PC-9 (cell line): ENCODE results near the gene LRFN3. TPM values are rescaled to one million over a fixed set of nuclear protein-coding genes. Genes with fewer than 3 reads are reported as not detected.

ENCODE experiments used
- BruUV-seq: library from RNA; stranded (reverse); fragments of 400-500 nt; replicated peaks from 2 replicates; lab custom pipeline; 2021; lab: Mats Ljungman, UMichigan
- CTCF ChIA-PET: fragments of 300-600 bp; sonication (Branson Sonifier 250); formaldehyde crosslinking; loops from one replicate; lab custom pipeline; 2022; ENCODE audit warnings: antibody characterized with exemption; lab: Charles Lee
- POLR2A ChIA-PET: fragments of 300-600 bp; sonication (Branson Sonifier 250); formaldehyde crosslinking; loops from one replicate; lab custom pipeline; 2022; ENCODE audit warnings: antibody characterized with exemption; ENCODE audit not compliant: unreplicated experiment; lab: Charles Lee
- DNase-seq, 2 experiments: peaks; one replicate each; pipeline versions ENCODE4 v3.0.0 to v3.0.0-alpha.2; 2015 to 2022; ENCODE audit warnings: mixed read lengths in 1 of 2
- H2AFZ ChIP-seq: fragments of 200-600 bp; sonication (generic); 2 replicates; pipeline ENCODE4 v1.8.1; 2017; ENCODE audit warnings: antibody characterized with exemption
- H3F3A ChIP-seq: fragments of 200-600 bp; sonication (generic); 2 replicates; pipeline ENCODE4 v1.8.1; 2017; ENCODE audit warnings: antibody characterized with exemption, mild to moderate bottlenecking, low read depth; ENCODE audit not compliant: insufficient read depth
- H3K27ac ChIP-seq: fragments of 200-600 bp; sonication (generic); 2 replicates; pipeline ENCODE4 v1.6.1; 2016; ENCODE audit warnings: mixed run types
- H3K27me3 ChIP-seq: fragments of 200-600 bp; sonication (generic); 2 replicates; pipeline ENCODE4 v1.6.1; 2016; ENCODE audit warnings: low read depth, mixed run types; ENCODE audit not compliant: insufficient read depth
- H3K36me3 ChIP-seq: fragments of 200-600 bp; sonication (generic); 2 replicates; pipeline ENCODE4 v1.6.1; 2016; ENCODE audit warnings: low read depth, mixed run types
- H3K4me1 ChIP-seq: fragments of 200-600 bp; sonication (generic); replicated peaks from 2 replicates; pipeline ENCODE4 v1.6.1; 2016; ENCODE audit warnings: mixed run types; ENCODE audit not compliant: insufficient read depth
- H3K4me2 ChIP-seq: fragments of 200-600 bp; sonication (generic); 2 replicates; pipeline ENCODE4 v1.6.1; 2017; ENCODE audit warnings: mixed run types
- H3K4me3 ChIP-seq: fragments of 200-600 bp; sonication (generic); 2 replicates; pipeline ENCODE4 v1.6.1; 2016; ENCODE audit warnings: mixed run types
- H3K79me2 ChIP-seq: fragments of 200-600 bp; sonication (generic); 2 replicates; pipeline ENCODE4 v1.6.1; 2017; ENCODE audit warnings: low read depth, mixed run types
- H3K9me2 ChIP-seq: fragments of 200-600 bp; sonication (generic); 2 replicates; pipeline ENCODE4 v1.8.1; 2017; ENCODE audit warnings: mild to moderate bottlenecking; ENCODE audit not compliant: insufficient read depth
- H3K9me3 ChIP-seq: fragments of 200-600 bp; sonication (generic); 2 replicates; pipeline ENCODE4 v1.8.1; 2016; ENCODE audit warnings: low read depth; ENCODE audit not compliant: insufficient read depth
- H4K20me1 ChIP-seq: fragments of 200-600 bp; sonication (generic); 2 replicates; pipeline ENCODE4 v1.8.1; 2017; ENCODE audit not compliant: insufficient read depth
- CTCF ChIP-seq: fragments of 200-600 bp; sonication (generic); conservative IDR thresholded peaks from 2 replicates; pipeline ENCODE4 v1.6.1; 2017; ENCODE audit warnings: mixed run types, antibody characterized with exemption, mild to moderate bottlenecking, moderate library complexity
- EZH2 ChIP-seq: fragments of 200-600 bp; sonication (generic); IDR thresholded peaks from 2 replicates; pipeline ENCODE4 v1.8.0; 2017; ENCODE audit warnings: antibody characterized with exemption, low read depth
- intact Hi-C: fragments of 100-400 bp; cut with micrococcal nuclease; formaldehyde crosslinking; loops from one replicate; pipeline ENCODE4 v1.10.0; 2022; ENCODE audit not compliant: unreplicated experiment
- total RNA-seq: library from RNA; stranded (reverse); gene quantifications from 2 replicates; pipeline ENCODE4 v1.2.3, GENCODE V29; 2021

The LRFN3 gene
- total RNA-seq, 1 experiment from 2014 or later: 10.5 TPM

- Histone ChIP-seq H3K9me3 (no peaks in the 10 kb centered on the region), H3K9me2 (no peaks in the 10 kb centered on the region), H3K36me3 (no peaks in the 10 kb centered on the region), H2AFZ (no peak overlapping the region), H3K4me1 (no peaks in the 10 kb centered on the region), H3K4me2 (no peak overlapping the region), H3F3A (no peaks in the 10 kb centered on the region), H3K27me3 (peaks cover 19% of the 10 kb centered on the region; the same call in 1 of the 2 replicates), H4K20me1 (no peaks in the 10 kb centered on the region), H3K27ac (no peak overlapping the region), H3K79me2 (no peaks in the 10 kb centered on the region), H3K4me3 (no peak overlapping the region)
- TF ChIP-seq EZH2 (no peak), CTCF (no peak)
- ChIA-PET CTCF (no interaction called here), POLR2A (no interaction called here)
- no TSS peak for BruUV-seq
- DNase-seq: no peak
- intact Hi-C loops: no loop called here
Measured at GRCh38 chr19:35913589-35913988, 22.6 kb upstream of the LRFN3 start.

- ChIA-PET POLR2A (no interaction called here), CTCF (no interaction called here)
- no peaks in the 10 kb centered on the region for H3K79me2 ChIP-seq
- intact Hi-C loops: no loop called here
- H3K4me2 ChIP-seq: no peak overlapping the region
- no peaks in the 10 kb centered on the region for H3K9me2 ChIP-seq
- no peaks in the 10 kb centered on the region for H3F3A ChIP-seq
- peaks cover 23% of the 10 kb centered on the region for H3K27me3 ChIP-seq
- TF ChIP-seq EZH2: no peak
- TF ChIP-seq CTCF: no peak
- no peaks in the 10 kb centered on the region for H3K36me3 ChIP-seq
- no peak for DNase-seq
- no peak overlapping the region for H3K4me3 ChIP-seq
- H3K27ac ChIP-seq: no peak overlapping the region
- BruUV-seq: no TSS peak
- no peak overlapping the region for H2AFZ ChIP-seq
- no peaks in the 10 kb centered on the region for H3K4me1 ChIP-seq
- no peaks in the 10 kb centered on the region for H4K20me1 ChIP-seq
- H3K9me3 ChIP-seq: no peaks in the 10 kb centered on the region
Measured at GRCh38 chr19:35915443-35915842, 20.7 kb upstream of the LRFN3 start.

- no peaks in the 10 kb centered on the region for H3K79me2 ChIP-seq
- H4K20me1 ChIP-seq: no peaks in the 10 kb centered on the region
- BruUV-seq: no TSS peak
- H3F3A ChIP-seq: 0 out of 2 replicates have a peak, but pooled peaks cover 3% of the 10 kb centered on the region
- H3K36me3 ChIP-seq: no peaks in the 10 kb centered on the region
- no peaks in the 10 kb centered on the region for H3K4me1 ChIP-seq
- no peak overlapping the region for H3K27ac ChIP-seq
- H3K4me3 ChIP-seq: no peak overlapping the region
- H3K27me3 ChIP-seq: peaks cover 23% of the 10 kb centered on the region
- intact Hi-C loops: no loop called here
- H3K9me3 ChIP-seq: no peaks in the 10 kb centered on the region
- H3K9me2 ChIP-seq: no peaks in the 10 kb centered on the region
- no peak overlapping the region for H2AFZ ChIP-seq
- ChIA-PET CTCF (no interaction called here), POLR2A (no interaction called here)
- no peak for DNase-seq
- no peak overlapping the region for H3K4me2 ChIP-seq
- no peak for TF ChIP-seq CTCF
- TF ChIP-seq EZH2: no peak
Measured at GRCh38 chr19:35919306-35919705, 16.9 kb upstream of the LRFN3 start.
